IgD-negative memory B cell (primary cell): ENCODE results near the gene SMIM38. TPM values are rescaled to one million over a fixed set of nuclear protein-coding genes. Genes with fewer than 3 reads are reported as not detected.

Experiments used
- H3K27ac Mint-ChIP-seq, 3 donors: one replicate each; pipeline ENCODE4 v1.8.0; 2020 to 2022; ENCODE audit warnings: mild to moderate bottlenecking in 3 of 3, mixed read lengths in 3 of 3, moderate library complexity in 1 of 3
- H3K27me3 Mint-ChIP-seq: one replicate; pipeline ENCODE4 v1.8.0; 2021; ENCODE audit warnings: mixed read lengths
- H3K36me3 Mint-ChIP-seq: one replicate; pipeline ENCODE4 v1.8.0; 2020; ENCODE audit warnings: mild to moderate bottlenecking, mixed read lengths
- H3K4me1 Mint-ChIP-seq, 3 donors: one replicate each; pipeline ENCODE4 v1.8.0; 2020 to 2022; ENCODE audit warnings: mixed read lengths in 3 of 3, mild to moderate bottlenecking in 1 of 3
- H3K4me3 Mint-ChIP-seq, 4 donors: one replicate each; pipeline ENCODE4 v1.8.0; 2020 to 2022; ENCODE audit warnings: mild to moderate bottlenecking in 4 of 4, mixed read lengths in 4 of 4, moderate library complexity in 3 of 4
- H3K9me3 Mint-ChIP-seq, 3 donors: one replicate each; pipeline ENCODE4 v1.8.0; 2020 to 2021; ENCODE audit warnings: mixed read lengths in 3 of 3, mild to moderate bottlenecking in 1 of 3
- polyA plus RNA-seq: library from polyadenylated mRNA; unstranded; fragments of 300-500 nt; fragmentation: Illumina TruSeq; gene quantifications from one replicate; pipeline ENCODE4 v1.2.3, GENCODE V29; 2021

Gene SMIM38
- polyA plus RNA-seq, 1 donor from 2014 or later, result not detected

GRCh38 chr11:69115586-69116560 lies 39.9 kb upstream of the SMIM38 start:
- H3K36me3 Mint-ChIP-seq, result no peaks in the 10 kb centered on the region
- H3K4me1 Mint-ChIP-seq, result peaks cover 0 to 2% (median 0%) of the 10 kb centered on the region in 3 donors
- H3K27ac Mint-ChIP-seq, result no peak overlapping the region
- H3K4me3 Mint-ChIP-seq, result no peak overlapping the region
- H3K27me3 Mint-ChIP-seq, result peaks cover 4% of the 10 kb centered on the region
- H3K9me3 Mint-ChIP-seq, result peaks cover 0 to 5% (median 0%) of the 10 kb centered on the region in 3 donors

- Mint-ChIP-seq H3K27me3 (peaks cover 8% of the 10 kb centered on the region), H3K4me1 (peaks cover 0 to 6% (median 2%) of the 10 kb centered on the region in 3 donors), H3K4me3 (no peak overlapping the region), H3K9me3 (peaks cover 0 to 5% (median 0%) of the 10 kb centered on the region in 3 donors), H3K27ac (no peak overlapping the region), H3K36me3 (no peaks in the 10 kb centered on the region)
Measured at GRCh38 chr11:69116671-69117070, 39.1 kb upstream of the SMIM38 start.

- Mint-ChIP-seq H3K36me3 (no peaks in the 10 kb centered on the region), H3K27me3 (peaks cover 9% of the 10 kb centered on the region), H3K9me3 (peaks cover 0 to 5% (median 0%) of the 10 kb centered on the region in 3 donors), H3K27ac (peak overlapping the region in 1 of 3 donors; percentile 4), H3K4me3 (no peak overlapping the region), H3K4me1 (peaks cover 7 to 17% (median 9%) of the 10 kb centered on the region in 3 donors)
Measured at GRCh38 chr11:69119190-69119589, 36.5 kb upstream of the SMIM38 start.

GRCh38 chr11:69120096-69120875 lies 35.4 kb upstream of the SMIM38 start:
- H3K27me3 Mint-ChIP-seq, result peaks cover 9% of the 10 kb centered on the region
- peaks cover 7 to 20% (median 11%) of the 10 kb centered on the region in 3 donors for H3K4me1 Mint-ChIP-seq
- peak overlapping the region in 1 of 3 donors; percentile 31 for H3K27ac Mint-ChIP-seq
- no peak overlapping the region for H3K4me3 Mint-ChIP-seq
- no peaks in the 10 kb centered on the region for H3K36me3 Mint-ChIP-seq
- H3K9me3 Mint-ChIP-seq, result peaks cover 0 to 5% (median 0%) of the 10 kb centered on the region in 3 donors

- Mint-ChIP-seq H3K36me3 (no peaks in the 10 kb centered on the region), H3K4me3 (no peak overlapping the region), H3K27ac (peak overlapping the region in 1 of 3 donors; percentile 31)
Measured at GRCh38 chr11:69121021-69121420, 34.7 kb upstream of the SMIM38 start.

GRCh38 chr11:69121621-69122325 lies 34.0 kb upstream of the SMIM38 start:
- Mint-ChIP-seq H3K4me1 (peaks cover 7 to 20% (median 11%) of the 10 kb centered on the region in 3 donors), H3K9me3 (peaks cover 0 to 5% (median 0%) of the 10 kb centered on the region in 3 donors), H3K36me3 (no peaks in the 10 kb centered on the region), H3K4me3 (peak overlapping the region in 1 of 4 donors; percentile 82), H3K27me3 (peaks cover 9% of the 10 kb centered on the region), H3K27ac (no peak overlapping the region)

More at GRCh38 chr11:69121021-69121420, 34.7 kb upstream of the SMIM38 start:
- peaks cover 7 to 20% (median 11%) of the 10 kb centered on the region in 3 donors for H3K4me1 Mint-ChIP-seq
- peaks cover 9% of the 10 kb centered on the region for H3K27me3 Mint-ChIP-seq
- H3K9me3 Mint-ChIP-seq, result peaks cover 0 to 5% (median 0%) of the 10 kb centered on the region in 3 donors

GRCh38 chr11:69122326-69122629 lies 33.5 kb upstream of the SMIM38 start:
- Mint-ChIP-seq H3K9me3 (peaks cover 0 to 5% (median 0%) of the 10 kb centered on the region in 3 donors), H3K27me3 (peaks cover 9% of the 10 kb centered on the region), H3K4me3 (peak overlapping the region in 3 of 4 donors; percentile 6 to 63 (median 12)), H3K27ac (peak overlapping the region in 1 of 3 donors; percentile 16), H3K36me3 (no peaks in the 10 kb centered on the region), H3K4me1 (peaks cover 7 to 20% (median 11%) of the 10 kb centered on the region in 3 donors)

GRCh38 chr11:69122630-69123431 lies 32.9 kb upstream of the SMIM38 start:
- H3K27me3 Mint-ChIP-seq, result peaks cover 9% of the 10 kb centered on the region
- no peaks in the 10 kb centered on the region for H3K36me3 Mint-ChIP-seq
- peaks cover 7 to 20% (median 11%) of the 10 kb centered on the region in 3 donors for H3K4me1 Mint-ChIP-seq
- peak overlapping the region in 1 of 3 donors; percentile 16 for H3K27ac Mint-ChIP-seq
- H3K9me3 Mint-ChIP-seq, result peaks cover 0 to 5% (median under 1%) of the 10 kb centered on the region in 3 donors
- peak overlapping the region; percentile 12 to 85 (median 70) for H3K4me3 Mint-ChIP-seq

- peaks cover 7 to 20% (median 15%) of the 10 kb centered on the region in 3 donors for H3K4me1 Mint-ChIP-seq
- peak overlapping the region in 1 of 3 donors; percentile 23 for H3K27ac Mint-ChIP-seq
- peak overlapping the region in 3 of 4 donors; percentile 63 to 85 (median 71) for H3K4me3 Mint-ChIP-seq
- peaks cover 9% of the 10 kb centered on the region for H3K27me3 Mint-ChIP-seq
- peaks cover 2 to 10% (median 5%) of the 10 kb centered on the region in 3 donors for H3K9me3 Mint-ChIP-seq
- H3K36me3 Mint-ChIP-seq, result no peaks in the 10 kb centered on the region
Measured at GRCh38 chr11:69123593-69124545, 31.9 kb upstream of the SMIM38 start.

GRCh38 chr11:69125861-69126260 lies 29.9 kb upstream of the SMIM38 start:
- Mint-ChIP-seq H3K4me1 (peaks cover 7 to 18% (median 15%) of the 10 kb centered on the region in 3 donors), H3K36me3 (no peaks in the 10 kb centered on the region), H3K27ac (no peak overlapping the region), H3K4me3 (no peak overlapping the region), H3K27me3 (peaks cover 5% of the 10 kb centered on the region), H3K9me3 (peaks cover 5 to 7% (median 6%) of the 10 kb centered on the region in 3 donors)

- Mint-ChIP-seq H3K36me3 (no peaks in the 10 kb centered on the region), H3K9me3 (peaks cover 5 to 7% (median 6%) of the 10 kb centered on the region in 3 donors), H3K27me3 (peaks cover 5% of the 10 kb centered on the region), H3K4me1 (peaks cover 7 to 15% (median 15%) of the 10 kb centered on the region in 3 donors), H3K4me3 (no peak overlapping the region), H3K27ac (no peak overlapping the region)
Measured at GRCh38 chr11:69126286-69126685, 29.4 kb upstream of the SMIM38 start.

GRCh38 chr11:69127081-69127850 lies 28.5 kb upstream of the SMIM38 start:
- no peak overlapping the region for H3K4me3 Mint-ChIP-seq
- H3K4me1 Mint-ChIP-seq, result peaks cover 7 to 13% (median 12%) of the 10 kb centered on the region in 3 donors
- no peaks in the 10 kb centered on the region for H3K27me3 Mint-ChIP-seq
- H3K36me3 Mint-ChIP-seq, result no peaks in the 10 kb centered on the region
- H3K9me3 Mint-ChIP-seq, result peaks cover 5 to 7% (median 6%) of the 10 kb centered on the region in 3 donors
- H3K27ac Mint-ChIP-seq, result no peak overlapping the region
